Fibroblast of lung (primary cell): ENCODE data around the gene IMP4.

Experiments used
- EZH2 ChIP-seq: IDR thresholded peaks from 2 replicates; pipeline ENCODE4 v1.5.1; 2012; ENCODE audit warnings: low read length, control low read depth, mild to moderate bottlenecking; ENCODE audit errors: missing control alignments
- TF ChIP-seq, protein P1 (sequence below), 2 donors: IDR thresholded peaks in 1 of 2; conservative IDR thresholded peaks in 1 of 2; 1 replicate in 1 of 2; 2 replicates in 1 of 2; pipeline ENCODE4 v1.5.1; 2011 to 2012; ENCODE audit warnings: low read length in 2 of 2, control low read depth in 1 of 2, inconsistent platforms in 1 of 2, low read depth in 1 of 2, mild to moderate bottlenecking in 1 of 2

- TF ChIP-seq, protein P1, sequence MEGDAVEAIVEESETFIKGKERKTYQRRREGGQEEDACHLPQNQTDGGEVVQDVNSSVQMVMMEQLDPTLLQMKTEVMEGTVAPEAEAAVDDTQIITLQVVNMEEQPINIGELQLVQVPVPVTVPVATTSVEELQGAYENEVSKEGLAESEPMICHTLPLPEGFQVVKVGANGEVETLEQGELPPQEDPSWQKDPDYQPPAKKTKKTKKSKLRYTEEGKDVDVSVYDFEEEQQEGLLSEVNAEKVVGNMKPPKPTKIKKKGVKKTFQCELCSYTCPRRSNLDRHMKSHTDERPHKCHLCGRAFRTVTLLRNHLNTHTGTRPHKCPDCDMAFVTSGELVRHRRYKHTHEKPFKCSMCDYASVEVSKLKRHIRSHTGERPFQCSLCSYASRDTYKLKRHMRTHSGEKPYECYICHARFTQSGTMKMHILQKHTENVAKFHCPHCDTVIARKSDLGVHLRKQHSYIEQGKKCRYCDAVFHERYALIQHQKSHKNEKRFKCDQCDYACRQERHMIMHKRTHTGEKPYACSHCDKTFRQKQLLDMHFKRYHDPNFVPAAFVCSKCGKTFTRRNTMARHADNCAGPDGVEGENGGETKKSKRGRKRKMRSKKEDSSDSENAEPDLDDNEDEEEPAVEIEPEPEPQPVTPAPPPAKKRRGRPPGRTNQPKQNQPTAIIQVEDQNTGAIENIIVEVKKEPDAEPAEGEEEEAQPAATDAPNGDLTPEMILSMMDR (conservative IDR thresholded peaks at IDR 0.05 in 1 of 2, IDR thresholded peaks at IDR 0.05 in 1 of 2; ENCODE audit: low read depth in 1 of 2, low read length in 2 of 2): no peak
- no peak for TF ChIP-seq EZH2
Observed at GRCh38 chr2:130327703-130328527, 14.8 kb upstream of the IMP4 start.
